Activated B cell treated with CpG ODN at 0.5 μM for 24 hours (primary cell): ENCODE data around the gene SNX32. TPM values are rescaled to one million over a fixed set of nuclear protein-coding genes. Genes with fewer than 3 reads are reported as not detected.

Source experiments
- ATAC-seq: fragments of 200-7000 bp; cut with Tn5 transposase; one replicate; pipeline ENCODE4 v1.10.0; 2021; ENCODE audit warnings: low read depth, mild to moderate bottlenecking, moderate library complexity
- CTCF ChIA-PET: fragments of 350-600 bp; sonication (Branson Sonifier 250); formaldehyde crosslinking; loops from one replicate; lab custom pipeline; 2021; ENCODE audit warnings: antibody characterized with exemption; lab: Charles Lee
- POLR2A ChIA-PET: fragments of 350-600 bp; sonication (Branson Sonifier 250); formaldehyde crosslinking; loops from one replicate; lab custom pipeline; 2021; ENCODE audit warnings: antibody characterized with exemption; lab: Charles Lee
- DNase-seq: peaks from one replicate; pipeline ENCODE4 v3.0.0; 2022
- H3K27ac Mint-ChIP-seq: one replicate; pipeline ENCODE4 v1.8.0; 2020; ENCODE audit warnings: mixed read lengths
- H3K27me3 Mint-ChIP-seq: one replicate; pipeline ENCODE4 v1.8.0; 2021; ENCODE audit warnings: mixed read lengths
- H3K36me3 Mint-ChIP-seq: one replicate; pipeline ENCODE4 v1.8.0; 2021; ENCODE audit warnings: low read depth, mixed read lengths
- H3K4me1 Mint-ChIP-seq: one replicate; pipeline ENCODE4 v1.8.0; 2021; ENCODE audit warnings: mixed read lengths
- H3K4me3 Mint-ChIP-seq: one replicate; pipeline ENCODE4 v1.8.0; 2020; ENCODE audit warnings: mild to moderate bottlenecking, mixed read lengths
- H3K9me3 Mint-ChIP-seq: one replicate; pipeline ENCODE4 v1.8.0; 2020; ENCODE audit warnings: mixed read lengths
- CTCF ChIP-seq: fragments of 200-600 bp; IDR thresholded peaks from one replicate; pipeline ENCODE4 v1.8.0; 2022; ENCODE audit warnings: antibody characterized with exemption, mild to moderate bottlenecking
- intact Hi-C: fragments of 100-400 bp; cut with micrococcal nuclease; formaldehyde crosslinking; loops from one replicate; pipeline ENCODE4 v1.15.1; 2024
- total RNA-seq: library from RNA; stranded (reverse); gene quantifications from 2 replicates; pipeline ENCODE4 v1.2.3, GENCODE V29; 2022

Gene SNX32
- total RNA-seq, 1 donor from 2014 or later = 1.0 TPM

- Mint-ChIP-seq H3K27ac (no peak overlapping the region), H3K4me3 (no peak overlapping the region), H3K27me3 (peaks cover 12% of the 10 kb centered on the region), H3K36me3 (no peaks in the 10 kb centered on the region), H3K9me3 (no peaks in the 10 kb centered on the region), H3K4me1 (peaks cover 7% of the 10 kb centered on the region)
- ATAC-seq = no peak
- POLR2A ChIA-PET = interaction anchor here (0.6 to 0.9 kb wide), 3 partner anchors 190 to 706 kb away, joined by 4 to 7 read pairs (median 6); no protein-coding TSS in a partner anchor
- intact Hi-C loops = no loop called here
- no peak for TF ChIP-seq CTCF
- CTCF ChIA-PET = interaction anchor here (1.0 to 2.1 kb wide), 3 partner anchors 11 to 78 kb away, joined by 4 to 7 read pairs (median 4); no protein-coding TSS in a partner anchor
- no peak for DNase-seq
Observed at GRCh38 chr11:65806979-65807378, 26.8 kb upstream of the SNX32 start.

GRCh38 chr11:65808744-65809341, 24.9 kb upstream of the SNX32 start:
- DNase-seq = no peak
- H3K27ac Mint-ChIP-seq = no peak overlapping the region

GRCh38 chr11:65809496-65809895, 24.3 kb upstream of the SNX32 start:
- intact Hi-C loops = no loop called here
- no peaks in the 10 kb centered on the region for H3K36me3 Mint-ChIP-seq
- H3K27me3 Mint-ChIP-seq = peaks cover 2% of the 10 kb centered on the region
- no peaks in the 10 kb centered on the region for H3K4me1 Mint-ChIP-seq
- no peak overlapping the region for H3K27ac Mint-ChIP-seq
- ATAC-seq (no peak), DNase-seq (no peak)
- CTCF ChIA-PET = interaction anchor here (1.0 kb wide), 1 partner anchor 29 kb away, joined by 3 read pairs; the partner anchor contains the start of gene AP5B1
- H3K4me3 Mint-ChIP-seq = no peak overlapping the region
- no peak for TF ChIP-seq CTCF
- POLR2A ChIA-PET = interaction anchor here (1.2 kb wide), 1 partner anchor 147 kb away, joined by 3 read pairs; the partner anchor contains the start of gene RELA
- no peaks in the 10 kb centered on the region for H3K9me3 Mint-ChIP-seq

More at GRCh38 chr11:65808744-65809341, 24.9 kb upstream of the SNX32 start:
- TF ChIP-seq CTCF = no peak
- ATAC-seq = no peak
- ChIA-PET CTCF (interaction anchor here (1.0 to 2.1 kb wide), 2 partner anchors 10 to 28 kb away, joined by 3 to 7 read pairs; partner anchors contain the start of gene AP5B1), POLR2A (interaction anchor here (1.2 kb wide), 1 partner anchor 146 kb away, joined by 3 read pairs; the partner anchor contains the start of gene RELA)
- intact Hi-C loops = no loop called here
- H3K9me3 Mint-ChIP-seq = no peaks in the 10 kb centered on the region
- no peaks in the 10 kb centered on the region for H3K4me1 Mint-ChIP-seq
- no peaks in the 10 kb centered on the region for H3K36me3 Mint-ChIP-seq
- H3K27me3 Mint-ChIP-seq = peaks cover 3% of the 10 kb centered on the region
- H3K4me3 Mint-ChIP-seq = no peak overlapping the region

GRCh38 chr11:65810046-65810868, 23.5 kb upstream of the SNX32 start:
- ATAC-seq (peak; percentile 34), DNase-seq (no peak)
- TF ChIP-seq CTCF = no peak
- CTCF ChIA-PET = no interaction called here
- POLR2A ChIA-PET = no interaction called here
- H3K36me3 Mint-ChIP-seq = no peaks in the 10 kb centered on the region
- H3K27me3 Mint-ChIP-seq = no peaks in the 10 kb centered on the region
- no peaks in the 10 kb centered on the region for H3K4me1 Mint-ChIP-seq
- H3K9me3 Mint-ChIP-seq = no peaks in the 10 kb centered on the region
- intact Hi-C loops = no loop called here
- H3K4me3 Mint-ChIP-seq = no peak overlapping the region
- H3K27ac Mint-ChIP-seq = no peak overlapping the region
